NCI-H526 treated with DMSO at 0.1 percent for 48 hours (cell line): ENCODE data around the gene RAP1GAP.
"Not testable (repeated sequence)": the region's sequence is repeated elsewhere in the genome, so short reads cannot be mapped to it uniquely, and the experiment has no call there.

Source experiments
- DNase-seq: peaks from one replicate; lab custom pipeline; 2025; lab: John Stamatoyannopoulos, UW

RAP1GAP gene

GRCh38 chr1:21644348-21644747 lies 24.8 kb downstream of the RAP1GAP start:
- DNase-seq = no peak

GRCh38 chr1:21643624-21644023 lies 25.5 kb downstream of the RAP1GAP start:
- DNase-seq = no peak

DNA sequence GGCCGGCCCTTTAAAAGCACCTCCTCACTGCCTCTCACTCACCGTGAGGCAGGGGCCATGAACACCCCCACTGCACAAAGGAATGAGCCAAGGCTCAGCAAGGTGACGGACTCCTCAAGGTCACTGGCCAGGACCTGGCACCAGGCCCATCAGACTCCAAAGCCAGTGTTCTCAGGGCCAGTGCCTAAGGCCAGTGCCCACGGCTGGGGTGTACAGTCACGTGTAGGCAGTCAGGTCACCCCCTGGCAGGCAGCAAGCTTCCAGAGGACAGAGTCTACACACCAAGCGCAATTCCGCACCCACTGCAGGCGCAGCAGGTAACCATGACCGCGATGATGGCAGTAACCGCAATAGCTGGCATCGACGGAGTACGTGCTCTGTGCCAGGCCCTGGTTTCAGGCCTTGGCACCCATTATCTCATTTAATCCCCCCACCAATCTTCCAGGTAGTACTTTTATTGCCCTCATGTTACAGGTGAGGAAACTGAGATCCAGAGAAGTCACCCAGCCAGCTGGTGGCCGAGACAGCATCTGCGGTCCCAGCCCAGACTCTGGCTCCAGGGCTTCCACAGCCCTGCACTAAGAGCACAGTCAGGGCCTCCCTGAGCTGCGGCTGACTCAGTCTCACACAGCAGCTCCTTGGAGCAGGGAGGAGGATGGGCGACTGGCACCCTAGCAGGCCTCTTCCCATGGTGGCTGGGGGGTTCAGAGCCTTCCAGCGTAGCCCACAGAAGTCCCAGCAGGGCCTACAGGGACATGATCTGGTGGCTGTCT lies 27.0 kb downstream of the RAP1GAP start:
- DNase-seq = no peak

GRCh38 chr1:21641537-21641936 lies 27.6 kb downstream of the RAP1GAP start:
- no peak for DNase-seq

- no peak for DNase-seq
Measured at GRCh38 chr1:21641076-21641475, 28.1 kb downstream of the RAP1GAP start.

GRCh38 chr1:21640653-21641052 lies 28.5 kb downstream of the RAP1GAP start:
- no peak for DNase-seq

DNA sequence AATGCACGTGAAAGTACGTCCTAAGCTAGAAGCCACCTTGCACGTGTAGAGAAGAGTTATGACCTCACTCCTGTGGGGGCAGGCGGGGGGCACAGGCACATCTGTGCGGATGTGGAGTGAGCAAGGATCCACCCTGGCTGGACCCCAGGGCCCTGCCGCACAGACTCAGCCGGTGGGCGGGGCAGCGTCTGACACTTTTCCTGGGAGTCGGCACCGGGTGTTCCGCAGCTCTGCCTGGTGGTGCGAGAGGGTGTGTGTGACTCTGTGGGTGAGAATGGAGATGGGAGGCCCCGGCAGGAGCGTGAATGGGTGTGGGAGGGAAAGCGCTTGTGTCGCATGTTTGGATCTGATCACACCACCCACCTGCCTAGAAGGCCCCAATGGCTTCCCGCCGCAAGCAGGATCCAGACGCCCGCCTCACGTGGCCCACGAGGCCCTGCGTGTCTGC lies 29.5 kb downstream of the RAP1GAP start:
- no peak for DNase-seq

GRCh38 chr1:21638531-21639341 lies 30.4 kb downstream of the RAP1GAP start:
- no peak for DNase-seq

DNA sequence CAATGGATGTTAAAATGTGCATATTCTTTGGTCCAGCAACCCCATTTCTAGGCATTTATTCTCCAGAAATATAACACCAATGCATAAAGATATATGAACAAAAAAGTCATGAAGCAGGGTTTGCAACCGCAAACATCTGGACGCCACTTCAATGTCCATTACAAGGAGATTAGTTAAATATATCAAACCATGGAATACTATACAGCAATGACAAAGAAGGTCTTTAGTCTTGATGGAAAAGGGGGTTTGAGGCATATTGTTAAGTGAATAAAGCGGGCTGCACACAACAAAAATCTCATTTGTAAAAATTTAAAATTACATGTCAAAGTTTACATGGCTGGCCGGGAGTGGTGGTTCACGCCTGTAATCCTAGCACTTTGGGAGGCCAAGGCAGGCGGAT lies 31.6 kb downstream of the RAP1GAP start:
- no peak for DNase-seq

- no peak for DNase-seq
Measured at GRCh38 chr1:21636029-21636428, 33.1 kb downstream of the RAP1GAP start.

DNA sequence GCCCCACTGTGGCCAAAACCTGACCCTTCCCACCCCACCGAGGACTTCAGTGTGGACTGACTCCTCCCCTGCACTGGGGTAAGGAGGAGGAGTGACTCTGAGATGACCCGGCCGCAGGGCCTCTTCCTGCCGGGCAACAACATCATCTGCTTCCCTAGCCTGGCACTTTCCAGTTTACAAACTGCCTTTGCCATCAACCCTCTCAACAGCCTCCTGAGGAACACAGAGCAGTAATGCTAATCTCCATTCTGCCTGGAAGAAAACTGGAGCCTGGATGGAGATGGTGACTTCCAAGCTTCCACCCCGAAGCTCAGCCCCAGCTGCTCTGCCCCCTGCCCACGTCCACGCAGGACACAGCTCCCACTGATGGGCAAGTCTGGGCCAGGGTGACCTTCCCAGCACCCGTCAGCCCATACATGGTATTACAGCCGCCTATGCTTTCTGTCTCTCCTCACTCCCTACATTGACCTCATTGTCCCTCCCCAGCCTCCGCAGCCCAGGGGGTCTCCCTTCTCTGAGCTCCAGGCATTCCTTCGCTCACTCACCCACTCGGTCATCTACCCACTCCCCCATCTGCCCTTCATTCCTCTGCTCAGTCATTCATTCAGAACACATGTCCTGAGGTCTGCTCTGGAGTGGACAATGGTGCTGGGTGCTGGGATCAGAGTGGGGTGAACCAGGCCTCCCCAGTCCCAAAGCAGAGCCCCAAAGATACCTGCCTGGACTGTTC lies 34.2 kb downstream of the RAP1GAP start:
- no peak for DNase-seq

DNA sequence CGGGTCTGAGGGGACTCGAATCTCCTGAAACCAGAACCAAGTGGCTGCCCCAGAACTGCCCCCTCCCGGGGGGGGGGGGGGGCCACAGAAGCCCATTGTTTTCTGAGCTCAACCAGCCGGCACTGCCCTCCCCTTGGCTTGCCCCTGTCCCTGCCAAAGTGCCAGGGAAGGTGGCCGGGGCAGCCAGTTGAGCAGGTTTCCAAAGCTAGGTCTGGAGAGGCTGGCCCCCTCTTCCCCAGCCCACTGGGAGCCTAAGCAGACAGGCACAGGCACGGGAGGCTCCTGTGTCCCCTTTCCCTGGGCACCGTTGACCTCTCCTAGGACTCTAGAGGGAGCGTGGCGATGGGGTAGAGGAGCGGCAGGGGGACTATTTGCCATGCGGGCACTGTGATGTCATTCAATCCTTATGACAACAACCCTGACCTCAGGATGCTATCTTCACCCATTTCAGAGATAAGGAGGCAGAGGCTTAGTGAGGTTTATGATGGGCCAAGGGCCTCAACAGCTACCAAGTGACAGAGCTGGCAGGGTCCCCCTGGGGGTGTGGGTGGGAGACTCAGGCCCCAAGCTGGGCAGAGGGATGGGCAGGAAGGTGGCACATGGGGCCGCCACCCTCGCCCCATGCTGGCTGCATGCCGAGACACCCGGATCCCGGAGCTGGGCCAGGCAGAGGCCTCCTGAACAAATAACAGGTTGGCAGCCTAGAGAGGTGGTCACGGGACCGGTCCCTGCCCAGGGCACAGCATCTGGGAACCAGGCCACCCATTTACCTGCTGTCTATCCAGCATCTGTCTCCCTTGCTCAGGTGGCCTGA lies 35.0 kb downstream of the RAP1GAP start:
- no peak for DNase-seq

- no peak for DNase-seq
Measured at GRCh38 chr1:21633141-21633755, 35.9 kb downstream of the RAP1GAP start.

GRCh38 chr1:21631944-21632887 lies 36.9 kb downstream of the RAP1GAP start:
- DNase-seq = no peak

DNA sequence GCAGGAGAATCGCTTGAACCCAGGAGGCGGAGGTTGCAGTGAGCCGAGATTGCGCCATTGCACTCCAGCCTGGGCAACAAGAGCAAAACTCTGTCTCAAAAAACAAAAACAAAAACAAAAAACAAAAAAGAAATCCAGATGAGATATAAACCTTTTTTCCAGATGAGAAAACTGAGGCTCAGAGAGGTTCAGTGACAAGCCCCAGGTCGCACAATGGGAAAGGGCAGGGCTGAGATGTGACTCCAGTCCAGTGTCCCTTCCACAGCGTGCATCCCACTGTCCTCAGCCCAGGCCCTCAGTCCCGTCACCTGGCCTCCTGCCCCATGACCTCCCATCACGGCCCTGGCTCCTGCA lies 37.6 kb downstream of the RAP1GAP start:
- DNase-seq = not testable (repeated sequence)

DNA sequence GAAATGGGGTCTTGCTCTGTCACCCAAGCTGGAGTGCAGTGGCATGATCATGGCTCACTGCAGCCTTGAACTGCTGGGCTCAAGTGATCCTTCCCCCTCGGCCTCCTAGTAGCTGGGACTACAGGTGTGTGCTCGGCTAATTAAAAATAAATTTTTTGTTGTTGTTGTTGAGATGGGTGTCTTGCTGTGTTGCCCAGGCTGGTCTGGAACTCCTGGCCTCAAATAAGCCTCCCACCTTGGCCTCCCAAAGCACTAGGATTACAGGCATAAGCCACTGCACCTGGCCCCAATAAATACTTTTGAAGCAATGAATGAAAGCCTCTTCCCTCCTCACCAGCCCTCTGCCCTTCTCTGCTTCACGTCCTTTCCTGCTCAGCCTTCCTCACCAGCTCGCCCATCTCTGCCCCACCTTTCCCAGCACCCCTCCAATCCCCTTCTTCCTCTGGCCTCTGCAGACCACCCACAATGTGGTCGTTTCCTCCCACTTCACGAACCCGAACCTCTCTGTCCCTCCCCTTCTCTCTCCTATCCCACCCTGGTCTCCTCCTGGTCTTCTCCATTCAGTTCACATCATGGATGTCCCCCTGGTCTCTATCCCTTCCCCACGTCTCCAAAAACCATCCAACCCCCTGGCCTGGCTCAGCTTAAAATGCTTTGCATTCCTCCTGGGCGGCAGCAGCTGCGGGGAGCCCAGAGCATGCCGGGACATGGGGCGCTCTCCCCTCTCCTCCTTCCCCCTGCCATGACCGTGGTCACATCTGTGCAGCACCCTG lies 38.4 kb downstream of the RAP1GAP start:
- no peak for DNase-seq

GRCh38 chr1:21629971-21630370 lies 39.2 kb downstream of the RAP1GAP start:
- no peak for DNase-seq

DNA sequence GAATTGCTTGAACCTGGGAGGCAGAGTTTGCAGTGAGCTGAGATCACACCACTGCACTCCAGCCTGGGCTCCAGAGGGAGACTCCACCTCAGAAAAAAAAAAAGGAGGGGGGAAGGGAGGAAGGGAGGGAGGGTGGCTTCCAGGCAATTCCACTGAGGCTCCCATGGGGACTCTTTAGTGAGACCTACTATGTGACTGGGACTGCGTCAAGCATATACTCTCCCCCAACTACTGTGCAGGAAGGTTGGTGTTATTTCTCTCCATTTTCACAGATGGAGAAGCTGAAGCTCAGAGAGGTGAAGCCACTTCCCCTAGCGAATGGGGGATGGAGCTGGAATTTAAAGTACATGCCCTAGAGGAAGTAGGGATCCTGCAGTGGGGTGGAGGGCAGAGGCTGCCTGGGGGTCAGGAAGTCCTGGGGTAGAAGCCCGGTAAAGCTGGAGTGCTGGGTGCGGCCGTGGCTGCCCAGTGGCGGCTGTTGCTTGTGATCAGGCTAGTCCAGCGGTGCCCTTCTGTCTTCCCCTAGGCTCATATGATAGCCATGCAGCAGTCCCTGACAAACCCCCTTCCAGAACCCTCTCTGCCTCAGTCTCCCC lies 40.3 kb downstream of the RAP1GAP start:
- DNase-seq = no peak

GRCh38 chr1:21626921-21627339 lies 42.2 kb downstream of the RAP1GAP start:
- DNase-seq = no peak
